ENCODE results near the gene KCNH1. TPM values are rescaled to one million over a fixed set of nuclear protein-coding genes. Genes with fewer than 3 reads are reported as not detected.

KCNH1 gene
- total RNA-seq, 1 donor from 2014 or later: 2.4 TPM

DNA sequence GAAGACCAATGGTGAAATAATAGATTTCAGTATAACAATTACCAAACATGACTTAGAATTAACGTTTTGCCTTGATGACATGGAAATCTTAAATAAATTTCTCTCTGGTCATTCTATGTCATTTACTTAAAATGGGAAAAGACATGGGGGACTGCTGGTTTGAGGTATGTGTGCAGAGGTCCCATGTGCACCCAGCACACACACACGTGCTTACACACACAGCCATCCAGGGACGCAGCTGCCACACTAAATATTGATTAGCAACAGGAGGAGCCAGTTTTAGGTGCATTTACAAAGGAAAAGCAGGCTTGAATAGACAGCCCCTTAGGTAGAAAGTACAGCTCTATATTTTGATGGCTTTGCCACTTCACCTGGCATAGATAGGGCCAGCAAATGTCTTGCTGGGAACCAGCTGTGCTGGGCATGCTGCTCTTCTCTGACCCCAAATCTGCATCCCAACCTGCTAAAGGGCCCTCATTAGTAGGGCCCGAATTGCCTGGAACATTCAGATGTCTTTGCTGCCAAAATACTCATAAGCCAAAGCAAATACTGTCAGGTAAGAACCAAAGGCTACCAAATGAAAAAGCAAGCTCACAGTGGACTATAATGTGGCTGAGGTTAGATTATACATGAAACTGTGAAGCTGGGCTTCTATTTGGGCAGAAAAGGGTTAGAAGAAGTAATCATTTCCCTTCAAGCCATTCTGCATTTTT is 405.4 kb downstream of the KCNH1 start:
- no peak for DNase-seq (ENCODE audit: extremely low spot score, unreplicated experiment)
- Mint-ChIP-seq H3K4me1 (ENCODE audit: unreplicated experiment) (no peaks in the 10 kb centered on the region), H3K36me3 (no peaks in the 10 kb centered on the region), H3K27me3 (peaks cover 10% of the 10 kb centered on the region), H3K27ac (no peak overlapping the region), H3K9me3 (no peaks in the 10 kb centered on the region), H3K4me3 (no peak overlapping the region)
- TF ChIP-seq, protein P1, sequence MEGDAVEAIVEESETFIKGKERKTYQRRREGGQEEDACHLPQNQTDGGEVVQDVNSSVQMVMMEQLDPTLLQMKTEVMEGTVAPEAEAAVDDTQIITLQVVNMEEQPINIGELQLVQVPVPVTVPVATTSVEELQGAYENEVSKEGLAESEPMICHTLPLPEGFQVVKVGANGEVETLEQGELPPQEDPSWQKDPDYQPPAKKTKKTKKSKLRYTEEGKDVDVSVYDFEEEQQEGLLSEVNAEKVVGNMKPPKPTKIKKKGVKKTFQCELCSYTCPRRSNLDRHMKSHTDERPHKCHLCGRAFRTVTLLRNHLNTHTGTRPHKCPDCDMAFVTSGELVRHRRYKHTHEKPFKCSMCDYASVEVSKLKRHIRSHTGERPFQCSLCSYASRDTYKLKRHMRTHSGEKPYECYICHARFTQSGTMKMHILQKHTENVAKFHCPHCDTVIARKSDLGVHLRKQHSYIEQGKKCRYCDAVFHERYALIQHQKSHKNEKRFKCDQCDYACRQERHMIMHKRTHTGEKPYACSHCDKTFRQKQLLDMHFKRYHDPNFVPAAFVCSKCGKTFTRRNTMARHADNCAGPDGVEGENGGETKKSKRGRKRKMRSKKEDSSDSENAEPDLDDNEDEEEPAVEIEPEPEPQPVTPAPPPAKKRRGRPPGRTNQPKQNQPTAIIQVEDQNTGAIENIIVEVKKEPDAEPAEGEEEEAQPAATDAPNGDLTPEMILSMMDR (conservative IDR thresholded peaks at IDR 0.05): no peak

DNA sequence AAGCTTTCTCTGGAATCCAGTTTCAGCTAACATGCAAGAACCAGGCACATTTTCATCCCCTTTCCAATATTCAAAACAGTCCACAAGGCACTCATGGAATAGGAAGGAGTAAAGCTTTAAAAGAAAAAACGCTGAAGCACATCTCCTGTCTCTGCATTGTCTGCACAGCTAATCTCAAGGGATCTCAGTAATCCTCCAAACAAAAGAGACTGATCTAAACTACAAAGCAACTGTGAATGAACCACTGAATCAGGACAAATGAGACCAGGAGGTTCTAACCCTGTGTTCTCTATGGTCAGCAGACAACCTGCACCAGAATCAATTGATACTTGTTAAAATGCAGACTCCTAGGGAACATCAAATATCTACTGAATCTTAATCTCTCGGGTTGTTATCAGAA is 406.2 kb downstream of the KCNH1 start:
- Mint-ChIP-seq H3K36me3 (no peaks in the 10 kb centered on the region), H3K4me3 (no peak overlapping the region), H3K27me3 (peaks cover 10% of the 10 kb centered on the region), H3K4me1 (ENCODE audit: unreplicated experiment) (no peaks in the 10 kb centered on the region), H3K27ac (no peak overlapping the region), H3K9me3 (no peaks in the 10 kb centered on the region)
- no peak for DNase-seq (ENCODE audit: extremely low spot score, unreplicated experiment)
- TF ChIP-seq, protein P1 (conservative IDR thresholded peaks at IDR 0.05): no peak

DNA sequence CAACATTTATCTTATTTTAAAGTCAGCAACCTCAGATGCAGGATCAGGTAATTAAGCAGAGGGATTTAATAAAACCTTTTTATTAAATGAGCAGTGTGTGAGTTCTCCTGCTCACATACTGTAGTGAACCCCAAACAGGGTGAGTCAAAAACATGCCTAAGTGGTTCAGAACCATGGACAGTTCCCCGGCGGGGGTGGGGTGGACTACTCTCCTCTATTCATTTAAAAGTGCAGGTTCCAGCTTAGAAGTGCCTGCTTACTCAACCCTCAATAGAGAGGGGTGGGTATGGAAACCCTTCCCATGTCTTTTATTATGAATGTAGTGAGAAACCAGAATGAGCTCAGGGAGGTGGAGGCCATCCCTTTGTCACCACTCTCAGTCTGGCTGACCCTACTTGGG is 407.3 kb downstream of the KCNH1 start:
- Mint-ChIP-seq H3K27me3 (peaks cover 10% of the 10 kb centered on the region), H3K4me1 (ENCODE audit: unreplicated experiment) (no peaks in the 10 kb centered on the region), H3K4me3 (no peak overlapping the region), H3K36me3 (no peaks in the 10 kb centered on the region), H3K9me3 (no peaks in the 10 kb centered on the region), H3K27ac (no peak overlapping the region)
- TF ChIP-seq, protein P1 (conservative IDR thresholded peaks at IDR 0.05): no peak
- no peak for DNase-seq (ENCODE audit: extremely low spot score, unreplicated experiment)

DNA sequence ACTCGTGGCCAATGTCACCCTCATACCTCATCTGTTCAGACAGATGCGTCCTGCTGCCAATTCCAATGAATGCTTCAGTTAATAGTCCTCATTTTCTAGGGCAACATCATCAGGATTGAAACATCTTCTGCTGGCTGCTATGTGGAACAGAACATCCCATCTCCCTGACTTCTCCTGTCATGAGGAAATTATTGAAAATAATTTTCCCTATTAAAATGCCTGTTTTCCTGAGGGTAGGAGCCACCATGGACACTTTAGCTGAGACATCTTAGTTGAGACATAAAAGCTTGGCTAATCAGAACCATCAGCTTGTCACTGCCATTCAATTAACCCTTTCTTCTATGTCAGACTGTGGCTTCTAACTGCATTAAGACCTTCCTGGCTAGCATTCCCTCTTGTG is 409.2 kb downstream of the KCNH1 start:
- TF ChIP-seq, protein P1 (conservative IDR thresholded peaks at IDR 0.05): no peak
- no peak overlapping the region for H3K27ac Mint-ChIP-seq
- H3K9me3 Mint-ChIP-seq: no peaks in the 10 kb centered on the region
- no peak overlapping the region for H3K4me3 Mint-ChIP-seq
- no peaks in the 10 kb centered on the region for H3K36me3 Mint-ChIP-seq
- DNase-seq (ENCODE audit: extremely low spot score, unreplicated experiment): no peak
- H3K4me1 Mint-ChIP-seq (ENCODE audit: unreplicated experiment): no peaks in the 10 kb centered on the region
- peaks cover 9% of the 10 kb centered on the region for H3K27me3 Mint-ChIP-seq

DNA sequence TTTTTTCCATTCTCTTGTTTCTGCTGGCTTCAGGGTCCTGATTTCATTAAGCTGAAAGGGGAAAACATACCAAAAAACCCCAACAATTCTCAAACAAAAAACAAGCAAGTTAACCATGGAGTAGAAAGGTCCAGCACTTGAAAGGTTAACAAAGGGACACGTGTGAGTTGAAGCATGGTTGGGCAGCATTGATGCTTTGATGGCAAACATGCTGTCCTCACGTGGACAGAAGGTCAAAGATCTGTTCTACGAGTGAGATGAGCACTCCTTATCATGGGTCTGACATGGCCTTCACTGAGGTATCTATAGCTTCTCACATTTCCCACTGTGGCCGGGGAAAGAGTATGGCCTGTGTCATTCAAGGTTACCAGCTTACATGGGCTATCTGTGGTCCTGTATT is 410.3 kb downstream of the KCNH1 start:
- no peaks in the 10 kb centered on the region for H3K9me3 Mint-ChIP-seq
- no peak overlapping the region for H3K4me3 Mint-ChIP-seq
- TF ChIP-seq, protein P1 (conservative IDR thresholded peaks at IDR 0.05): no peak
- DNase-seq (ENCODE audit: extremely low spot score, unreplicated experiment): no peak
- H3K4me1 Mint-ChIP-seq (ENCODE audit: unreplicated experiment): no peaks in the 10 kb centered on the region
- H3K27me3 Mint-ChIP-seq: peaks cover 6% of the 10 kb centered on the region
- H3K27ac Mint-ChIP-seq: no peak overlapping the region
- no peaks in the 10 kb centered on the region for H3K36me3 Mint-ChIP-seq

Data from type B pancreatic cell (in vitro differentiated cells).